Kasumi-1 (cell line): Measurements from ENCODE around the gene KLK1.

Experiments used
- DNase-seq, 2 experiments: peaks; one replicate each; lab custom pipeline; 2025; lab: John Stamatoyannopoulos, UW

Gene KLK1

DNA sequence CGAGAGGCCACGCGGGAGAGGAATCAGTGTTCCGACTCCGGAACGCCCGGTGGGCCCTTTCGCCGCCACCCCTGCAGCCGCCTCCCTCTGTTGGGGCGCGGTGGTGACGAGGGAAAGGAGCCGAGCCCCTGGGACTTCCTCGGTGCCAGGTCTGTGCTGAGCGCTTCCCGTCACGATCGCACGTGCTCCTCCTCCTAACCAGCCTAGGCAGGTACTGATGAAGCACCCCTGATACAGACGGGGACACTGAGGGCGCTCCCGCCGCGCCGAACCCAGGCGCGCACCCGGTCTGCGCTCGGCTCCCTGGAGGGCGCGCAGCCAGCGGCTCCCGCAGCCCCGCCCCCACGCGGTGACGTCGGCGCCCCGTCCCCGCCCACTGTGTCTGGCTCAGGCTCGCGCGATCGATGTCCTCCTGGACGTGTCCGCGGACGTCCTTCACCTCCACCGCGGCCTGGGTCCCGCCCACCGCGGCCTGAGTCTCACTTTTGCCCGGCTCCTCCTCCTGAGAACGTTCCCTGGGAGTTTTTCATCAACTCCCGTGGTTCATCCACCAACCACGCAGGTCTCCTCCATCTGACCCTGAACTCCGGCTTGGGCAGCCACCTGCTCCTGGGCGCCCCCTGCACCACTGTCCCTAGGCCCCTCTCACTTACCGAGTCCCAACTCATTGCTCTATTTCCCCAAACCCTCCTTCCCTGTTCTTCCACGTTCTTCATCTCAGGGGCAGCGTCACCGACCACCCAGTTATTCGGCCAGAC is 12.4 kb upstream of the KLK1 start:
- DNase-seq: no peak

DNA sequence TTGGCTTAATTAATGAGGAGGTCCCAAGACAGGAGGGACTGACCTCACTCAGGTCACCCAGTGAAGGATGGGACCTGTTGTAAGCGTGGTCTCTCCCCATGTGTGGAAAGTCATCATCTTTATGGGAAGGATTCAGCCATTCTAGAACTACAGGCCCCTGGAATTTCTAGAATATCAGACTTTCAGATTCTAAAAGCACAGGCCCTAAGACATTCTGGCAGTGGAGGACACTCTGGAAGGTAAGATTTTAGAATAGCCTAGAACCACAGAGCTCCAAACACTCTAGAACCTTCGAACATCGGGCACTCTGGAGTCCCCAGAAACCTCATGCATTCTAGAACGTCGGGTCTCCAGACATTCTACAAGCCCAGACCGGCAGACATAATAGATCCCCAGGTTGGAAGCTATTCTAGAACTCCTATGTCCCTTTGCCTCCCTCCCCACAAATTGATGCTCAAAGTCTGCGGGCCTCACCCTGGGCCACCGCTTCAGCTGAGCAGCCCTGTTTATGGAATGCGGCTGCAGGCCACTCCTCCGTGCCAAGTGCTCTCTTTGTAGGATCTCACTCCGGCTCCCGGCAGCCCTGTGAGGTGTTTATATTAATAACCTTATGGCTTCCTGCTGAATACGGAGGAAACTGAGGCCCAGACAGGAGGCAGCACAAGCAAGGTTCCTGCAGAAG is 11.7 kb upstream of the KLK1 start:
- no peak for DNase-seq

DNA sequence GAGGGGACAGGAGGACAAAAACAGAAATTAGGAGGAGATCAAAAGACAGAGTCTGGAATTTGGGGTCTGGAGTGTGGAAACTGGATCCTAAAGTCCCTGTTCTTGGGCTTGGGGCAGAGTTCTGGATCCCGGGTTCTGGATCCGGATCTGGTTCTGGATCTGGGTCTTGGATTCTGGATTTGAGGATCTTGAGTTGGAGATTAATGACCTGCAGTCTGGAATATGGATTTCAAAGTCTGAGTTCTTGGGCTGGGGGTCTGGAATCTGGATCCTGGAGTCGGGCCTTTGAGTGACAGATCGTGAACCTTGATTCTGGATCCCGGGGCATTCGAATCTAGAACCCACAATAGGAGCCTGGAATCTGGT is 10.2 kb upstream of the KLK1 start:
- DNase-seq: no peak

DNA sequence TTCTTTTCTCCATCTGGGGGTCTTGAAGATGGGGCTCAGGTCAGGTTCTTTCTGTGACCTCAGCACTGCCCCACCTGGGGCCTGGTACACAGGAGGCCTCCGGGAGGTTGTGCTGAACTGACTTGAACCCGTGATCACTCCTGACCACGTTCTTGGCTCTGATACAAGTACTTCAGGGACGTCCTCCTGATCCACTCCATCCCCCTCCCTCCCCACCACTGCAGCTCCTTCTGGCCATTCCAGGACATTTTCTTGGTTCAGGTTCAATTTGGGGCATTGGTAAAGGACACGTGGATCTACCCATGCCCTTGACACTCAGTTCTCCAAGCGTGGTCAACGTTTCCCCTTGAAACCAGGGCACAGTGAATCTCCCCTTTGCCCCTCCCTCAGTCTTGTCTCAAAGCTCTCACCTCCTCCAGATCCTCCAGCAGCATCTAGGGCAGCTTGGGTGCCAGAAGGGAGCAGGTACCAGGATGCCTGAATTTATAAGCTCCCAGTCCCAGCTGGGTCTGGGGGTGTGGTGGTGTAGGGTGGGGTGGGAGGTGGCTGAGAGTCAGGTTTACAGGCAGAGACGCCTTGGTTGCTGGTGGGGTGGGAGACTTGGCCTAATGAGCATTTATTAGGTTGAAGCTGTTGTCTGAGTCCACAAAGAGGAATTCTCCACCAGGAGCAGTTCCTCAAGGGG is 9.7 kb upstream of the KLK1 start, which contains the start of gene KLK15:
KLK15 (minus strand) TSS at position 458 of the 685 bp plus-strand sequence. CDS start 2,082 bp downstream, outside the sequence.
- DNase-seq: no peak

DNA sequence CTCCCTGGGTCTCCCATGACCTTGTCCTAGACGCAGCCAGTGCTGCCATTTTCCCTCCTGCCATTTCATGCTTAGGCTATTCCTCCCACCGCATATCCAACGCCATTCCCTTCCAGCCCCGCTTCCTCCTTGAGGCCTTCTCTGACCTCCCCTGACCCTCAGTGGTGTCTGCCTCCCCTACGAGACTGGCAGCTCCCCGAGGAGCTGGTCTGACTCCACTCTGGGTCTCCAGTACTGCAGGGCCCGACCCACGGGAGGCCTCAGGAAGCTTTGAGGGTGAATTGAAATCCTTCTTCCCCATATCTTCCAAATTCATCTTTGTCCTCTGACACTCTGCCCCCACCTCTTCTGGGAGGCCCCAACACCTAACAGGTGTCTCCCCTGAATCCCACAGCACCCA is 9.1 kb upstream of the KLK1 start:
- no peak for DNase-seq

DNA sequence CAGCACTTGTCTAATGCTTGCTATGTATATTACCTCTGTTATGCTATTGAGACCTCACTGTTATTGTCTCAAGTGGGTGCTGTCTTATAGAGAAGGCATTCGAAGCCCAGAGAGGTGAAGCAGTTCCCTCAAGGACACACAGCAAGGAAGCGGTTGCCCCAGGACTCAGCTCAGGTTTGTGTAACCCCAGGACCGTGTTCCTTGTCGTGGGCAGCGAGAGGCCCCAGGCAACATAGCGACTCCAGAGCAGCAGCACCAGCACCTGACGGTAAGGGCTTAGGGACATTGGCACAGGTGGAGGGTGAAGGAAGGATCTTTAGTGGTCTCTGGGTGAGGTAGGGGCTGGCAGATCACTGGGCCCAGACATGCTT is 7.4 kb upstream of the KLK1 start:
- no peak for DNase-seq

DNA sequence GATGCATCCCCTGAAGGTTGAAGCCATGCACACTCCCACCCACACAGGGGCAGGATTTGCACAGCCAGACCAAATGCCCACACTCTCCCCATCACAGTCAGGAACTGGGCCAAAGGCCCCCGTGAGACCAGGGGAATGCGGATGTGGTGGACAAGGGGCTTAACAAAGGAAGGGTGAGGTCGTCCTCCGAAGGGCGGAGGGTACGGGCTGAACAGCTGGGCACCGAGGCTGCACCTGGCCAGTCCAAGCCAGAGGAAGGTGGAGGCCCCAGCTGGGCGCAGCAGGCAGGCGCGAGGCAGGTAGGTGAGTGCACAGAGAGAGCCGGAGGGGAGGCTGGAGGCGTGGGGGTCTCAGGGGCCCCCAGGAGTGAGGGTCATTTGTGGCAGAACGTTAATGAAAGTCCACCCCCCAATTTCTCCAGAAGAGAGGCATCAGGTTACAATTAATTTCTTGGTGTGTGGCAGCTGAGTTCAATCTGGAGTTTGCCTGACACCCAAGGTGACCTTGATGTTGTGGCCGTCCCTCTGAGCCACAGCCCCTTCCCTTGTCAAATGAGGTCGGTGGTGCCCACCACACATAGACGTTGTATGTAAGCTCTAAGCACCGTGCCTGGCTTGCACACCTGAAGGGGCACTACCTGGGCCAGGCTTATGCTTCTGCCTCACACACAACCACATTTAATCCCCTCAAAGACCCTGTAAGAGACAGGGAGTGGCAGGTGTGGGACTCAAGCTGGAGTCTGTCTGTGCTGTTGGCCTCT is 6.9 kb upstream of the KLK1 start:
- DNase-seq: no peak

DNA sequence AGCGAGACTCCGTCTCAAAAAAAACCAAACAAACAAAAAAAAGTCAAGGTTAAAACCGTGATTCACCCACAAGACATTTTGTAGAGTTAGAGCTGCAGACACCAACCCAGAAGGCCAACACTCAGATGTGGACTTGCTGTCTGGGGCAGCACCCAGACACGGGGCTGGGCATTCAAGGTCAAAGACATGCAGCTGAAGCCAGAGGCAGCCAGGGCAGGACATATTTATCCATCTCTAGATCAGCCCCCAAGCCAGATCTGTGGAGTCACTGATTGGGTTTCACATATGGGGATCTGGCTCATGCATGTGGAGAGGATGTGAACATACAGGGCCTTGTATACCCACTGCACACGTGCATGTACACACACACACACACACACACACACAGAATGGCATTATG is 6.2 kb upstream of the KLK1 start:
- no peak for DNase-seq

DNA sequence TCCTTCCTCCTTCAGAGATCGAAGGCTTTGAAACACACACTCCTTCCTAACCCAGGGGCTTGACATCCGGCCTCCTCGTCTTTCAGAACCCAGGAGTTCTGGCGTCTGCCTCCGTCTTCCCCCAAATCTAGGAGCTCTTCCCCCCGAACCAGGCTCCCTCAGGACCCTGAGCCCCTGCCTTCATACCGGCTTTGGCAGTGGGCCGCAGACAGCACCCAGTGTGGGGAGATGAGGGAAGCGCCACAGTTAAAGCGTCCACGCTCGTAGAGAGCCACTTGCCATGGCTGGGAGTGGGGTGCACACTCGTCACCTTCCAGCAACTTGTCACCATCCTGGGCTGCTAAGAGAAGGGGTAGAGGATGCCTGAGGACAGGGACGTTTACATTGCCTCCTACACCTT is 3.9 kb upstream of the KLK1 start:
- no peak for DNase-seq

DNA sequence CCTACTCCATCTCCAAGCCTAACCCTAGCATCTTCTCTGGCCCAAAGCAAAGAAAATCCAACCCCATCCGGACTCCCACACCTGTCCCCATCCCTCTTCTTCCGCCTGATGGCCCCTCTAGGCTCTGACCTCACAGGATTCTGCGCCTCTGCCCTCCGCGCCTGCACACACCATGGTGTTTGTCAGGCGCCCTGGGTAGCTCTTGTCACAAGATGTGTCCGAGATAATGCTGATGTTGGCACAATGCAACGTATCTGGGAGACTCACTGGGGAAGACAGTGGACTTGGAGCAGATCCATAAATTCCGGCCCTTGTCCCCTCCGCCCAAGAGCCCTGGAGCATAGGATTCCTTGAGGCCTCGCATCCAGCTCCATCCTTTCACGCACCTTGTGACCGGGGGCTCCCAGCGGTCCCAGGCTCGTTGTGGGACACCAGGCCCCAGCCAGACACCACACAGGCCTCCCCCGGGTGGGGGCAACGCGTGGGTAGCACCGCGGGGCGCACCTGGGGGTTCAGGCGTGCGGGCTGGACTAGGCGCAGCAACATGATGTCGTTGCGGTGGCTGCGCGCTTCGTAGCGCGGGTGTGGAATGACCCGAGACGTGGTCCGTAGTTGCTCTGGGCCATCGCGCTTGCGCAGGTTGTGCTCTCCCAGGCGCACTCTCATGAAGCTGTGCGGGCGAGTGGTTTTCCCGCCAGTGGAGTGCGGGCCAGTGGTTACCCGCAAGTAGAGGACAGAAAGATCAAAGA is 3.1 kb upstream of the KLK1 start:
- DNase-seq: no peak

DNA sequence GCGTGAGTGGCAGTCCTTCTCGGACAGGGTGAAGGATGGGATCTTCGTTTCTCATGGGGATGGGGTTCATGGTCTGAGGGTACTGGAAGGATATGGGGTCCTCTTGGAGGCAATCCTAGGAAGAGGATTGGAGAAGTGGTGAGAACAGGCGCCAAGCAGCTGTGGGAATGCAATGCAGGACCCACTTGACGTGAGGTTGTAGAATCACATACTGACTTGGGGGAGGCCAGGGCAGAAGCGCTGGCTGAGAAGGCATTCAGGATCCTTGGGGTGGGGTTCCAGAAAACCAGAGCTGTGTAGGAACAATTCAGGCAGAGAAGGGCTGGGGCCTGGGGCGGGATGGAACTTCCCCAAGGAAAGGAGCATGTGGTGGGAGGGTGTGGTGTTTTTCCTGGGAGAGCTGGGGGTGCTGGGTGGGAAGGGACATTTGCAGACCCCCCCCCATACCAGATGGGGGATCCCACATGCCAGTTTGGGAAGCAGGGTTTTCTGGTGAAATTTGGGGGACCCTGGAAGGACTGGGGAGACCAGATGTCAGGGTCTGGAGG is 852 bp downstream of the KLK1 start:
- no peak for DNase-seq

DNA sequence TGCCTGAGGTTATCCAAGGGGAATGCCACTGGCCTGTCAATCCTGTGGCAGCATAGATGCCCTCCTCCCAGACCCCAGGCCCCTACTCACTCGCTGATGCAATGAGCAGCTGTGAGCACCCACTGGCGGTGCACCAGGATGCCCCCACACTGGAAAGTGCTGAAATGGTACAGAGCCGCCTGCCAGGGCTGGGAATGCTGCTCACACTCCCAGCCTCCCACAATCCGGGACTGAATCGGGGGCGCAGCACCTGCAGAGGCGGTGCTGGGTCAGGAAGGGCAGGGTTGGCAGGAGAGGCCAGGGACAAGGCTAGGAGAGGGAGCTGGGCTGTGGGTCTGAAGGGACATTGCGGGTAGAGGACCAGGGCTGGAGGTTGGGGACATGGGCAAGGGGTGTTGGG is 2.0 kb downstream of the KLK1 start:
- no peak for DNase-seq

DNA sequence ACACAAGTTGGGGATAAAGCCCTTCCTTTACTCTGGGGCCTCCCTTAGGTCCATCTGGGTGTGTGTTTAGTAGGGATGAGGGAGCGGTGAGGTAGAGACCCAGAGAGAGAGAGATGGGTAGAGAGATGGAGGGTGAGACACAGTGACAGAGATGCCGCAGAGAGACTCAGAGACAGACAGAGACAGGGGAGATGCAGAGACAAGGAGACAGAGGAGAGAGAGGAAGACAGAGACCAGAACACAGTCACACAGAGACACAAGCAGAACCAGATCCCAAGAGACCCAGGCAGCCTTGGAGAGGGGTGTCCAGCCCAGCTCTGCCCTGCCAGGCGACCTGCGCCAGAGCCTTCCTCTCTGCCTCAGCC is 2.4 kb downstream of the KLK1 start:
- no peak for DNase-seq

DNA sequence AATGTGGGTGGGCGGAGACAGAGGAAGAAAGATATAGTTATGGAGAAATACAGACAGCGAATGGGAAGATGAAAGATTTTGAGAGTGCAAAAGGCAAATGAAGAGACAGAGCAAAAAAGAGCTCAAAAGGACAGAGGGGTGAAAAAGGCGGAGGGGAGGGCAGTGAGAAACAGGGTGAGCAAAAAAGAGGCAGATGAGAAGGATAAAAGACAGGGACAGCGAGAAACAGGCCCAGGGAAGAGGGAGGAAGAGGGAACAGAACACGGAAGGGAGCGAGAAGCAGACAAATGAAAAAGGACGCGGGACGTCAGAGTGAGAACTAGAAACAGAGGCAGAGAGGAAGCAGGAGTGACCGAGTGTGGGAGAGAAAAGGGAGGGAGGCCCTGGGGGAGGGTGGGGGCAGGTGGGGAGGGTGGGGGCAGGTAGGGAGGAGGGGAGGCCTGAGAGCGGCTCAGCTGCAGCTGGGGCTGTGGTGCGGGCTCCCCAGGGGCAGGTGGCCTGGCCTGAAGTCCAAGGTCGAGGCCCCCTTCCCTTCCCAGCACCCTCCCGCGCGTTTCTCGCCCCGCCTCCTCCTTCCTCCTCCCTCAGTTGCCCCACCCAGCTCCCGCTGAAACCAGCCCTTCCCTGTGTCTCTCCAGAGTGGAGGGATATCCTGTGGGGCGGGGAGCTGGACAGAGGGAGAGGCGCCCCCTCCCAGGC is 2.9 kb downstream of the KLK1 start:
- no peak for DNase-seq

DNA sequence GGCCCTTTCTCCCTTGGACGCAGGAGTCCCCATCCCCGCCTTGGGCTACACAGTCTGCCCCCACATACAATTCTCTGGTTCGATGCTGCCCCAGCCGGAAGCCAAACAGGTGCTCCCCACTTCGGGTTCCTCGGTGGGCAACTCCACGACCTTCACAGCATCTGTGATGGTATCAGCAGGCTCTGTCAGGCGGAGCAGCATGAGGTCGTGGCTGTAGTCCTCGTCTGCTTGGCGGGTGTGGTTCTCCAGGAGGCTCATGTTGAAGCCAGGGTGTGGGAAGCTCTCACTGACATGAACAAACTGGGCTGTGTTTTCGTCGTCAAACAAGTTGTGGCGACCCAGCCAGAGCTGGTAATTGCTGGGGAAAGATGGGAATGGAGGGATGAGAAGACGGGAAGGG is 3.5 kb downstream of the KLK1 start:
- no peak for DNase-seq

DNA sequence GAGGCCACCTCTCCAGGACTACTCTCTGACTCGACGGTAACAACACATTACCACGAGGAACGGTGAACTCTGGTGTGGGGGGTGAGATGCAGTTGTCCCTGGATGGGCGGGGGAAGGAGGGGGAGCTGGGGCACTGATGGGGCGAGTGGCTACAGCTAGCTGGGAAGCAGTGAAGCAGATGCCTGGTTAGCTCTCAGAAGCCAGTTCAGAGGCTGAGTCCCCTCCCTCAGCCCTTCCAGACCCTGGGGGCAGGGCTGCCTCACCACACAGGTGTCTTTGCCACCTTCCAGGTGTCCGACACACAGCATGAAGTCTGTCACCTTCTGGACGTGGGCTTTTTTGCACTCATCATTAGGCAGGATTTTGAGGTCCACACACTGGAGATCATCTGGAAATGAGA is 4.0 kb downstream of the KLK1 start:
- DNase-seq: no peak

DNA sequence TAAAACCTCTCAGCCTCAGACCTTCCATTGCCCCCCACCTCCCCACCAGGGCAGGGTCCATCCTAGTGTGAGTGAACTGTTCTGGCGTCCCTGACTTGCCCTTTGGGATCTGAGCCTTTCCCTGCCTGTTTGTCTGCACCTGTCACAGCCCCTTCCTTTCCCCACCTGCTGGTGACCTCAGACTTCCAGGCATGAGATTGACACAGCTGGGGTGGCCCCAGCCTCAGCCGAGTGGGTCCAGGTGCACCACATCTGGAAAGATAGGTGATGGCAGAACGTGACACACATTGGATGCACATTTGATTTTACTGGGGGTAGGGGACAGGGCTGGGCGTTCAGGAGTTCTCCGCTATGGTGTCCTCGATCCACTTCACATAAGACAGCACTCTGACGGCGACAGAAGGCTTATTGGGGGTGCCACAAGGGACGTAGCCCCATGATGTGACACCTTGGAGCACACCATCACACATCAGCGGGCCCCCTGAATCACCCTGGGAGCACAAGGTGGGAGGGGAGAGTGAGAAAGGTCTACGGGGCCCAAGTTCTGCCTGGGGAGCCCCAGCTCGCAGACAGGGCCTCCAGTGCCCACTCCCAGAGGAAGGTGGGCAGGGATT is 4.6 kb downstream of the KLK1 start:
- DNase-seq: no peak

DNA sequence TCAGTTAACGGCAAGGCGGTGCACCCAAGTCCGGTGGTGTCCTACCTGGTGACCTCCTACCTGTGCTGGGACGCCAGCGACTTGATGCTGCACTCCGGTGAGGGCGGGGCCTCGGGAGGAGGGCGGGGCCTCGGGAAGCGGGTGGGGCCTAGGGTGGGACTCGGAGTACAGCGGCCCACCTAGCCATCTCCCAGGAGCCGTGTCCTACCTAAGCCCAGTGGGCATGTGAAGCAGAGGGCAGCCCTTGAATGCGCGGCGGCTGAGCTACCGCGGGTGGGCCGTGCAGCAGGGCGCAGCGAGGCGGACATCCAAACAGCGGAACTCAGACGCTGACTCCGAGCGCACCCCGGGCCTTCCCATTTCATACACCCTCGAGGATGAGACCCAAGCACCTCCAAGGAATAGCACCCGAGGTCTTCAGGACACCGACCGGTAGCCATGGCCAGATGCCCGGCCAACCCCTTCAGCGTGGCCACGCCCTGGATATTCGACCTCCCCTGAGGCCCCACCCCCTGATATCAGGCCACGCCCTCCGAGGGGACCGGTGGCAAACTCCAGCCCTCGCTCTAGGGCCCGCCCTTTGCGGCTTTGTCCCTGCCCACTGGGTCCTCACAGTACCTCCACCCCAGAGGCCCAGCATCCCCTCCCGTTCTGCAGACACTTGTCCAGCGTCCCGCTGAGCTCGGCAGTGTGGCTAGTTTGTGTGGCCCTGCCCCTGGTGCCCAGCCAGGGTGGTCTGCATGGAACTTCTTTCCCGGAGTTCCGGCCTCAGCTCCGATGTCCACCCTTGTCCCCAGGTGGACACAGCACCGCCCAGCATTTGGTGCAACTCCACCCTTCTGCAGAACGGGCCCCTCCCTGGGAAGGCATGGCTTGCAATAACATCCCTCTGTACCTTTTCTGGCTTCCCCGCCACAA is 5.4 kb downstream of the KLK1 start:
- DNase-seq: no peak

DNA sequence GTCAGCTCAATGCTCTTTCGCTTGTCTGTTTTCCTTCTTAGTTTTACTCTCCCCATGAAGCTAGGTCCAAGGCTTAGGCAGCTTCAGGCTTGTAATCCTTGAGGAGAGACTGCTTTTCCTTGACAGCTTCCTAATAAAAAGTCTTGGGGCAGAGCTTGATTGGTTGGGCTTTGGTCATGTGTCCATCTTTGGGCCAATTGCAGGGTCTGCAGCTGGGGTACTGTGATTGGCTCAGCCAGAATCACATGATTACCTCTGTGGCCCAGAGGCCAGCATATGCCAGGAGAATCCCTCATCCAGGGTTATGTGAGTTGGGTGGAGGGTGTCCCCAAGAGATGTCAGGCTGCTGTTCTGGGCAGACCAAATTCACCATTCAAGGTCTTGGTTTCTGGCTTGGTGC is 8.1 kb downstream of the KLK1 start:
- no peak for DNase-seq
